ENCODE results near the gene SLC25A30.
"Not testable (repeated sequence)": the region's sequence is repeated elsewhere in the genome, so short reads cannot be mapped to it uniquely, and the experiment has no call there.

The SLC25A30 gene

GRCh38 chr13:45412274-45413049, 5.7 kb downstream of the SLC25A30 start:
- Mint-ChIP-seq H3K4me3 (no peak overlapping the region), H3K4me1 (ENCODE audit: low read depth) (peaks cover 39% of the 10 kb centered on the region), H3K27me3 (no peaks in the 10 kb centered on the region), H3K36me3 (ENCODE audit: low read depth) (peaks cover 53% of the 10 kb centered on the region), H3K27ac (no peak overlapping the region), H3K9me3 (no peaks in the 10 kb centered on the region)
- DNase-seq: no peak

DNA sequence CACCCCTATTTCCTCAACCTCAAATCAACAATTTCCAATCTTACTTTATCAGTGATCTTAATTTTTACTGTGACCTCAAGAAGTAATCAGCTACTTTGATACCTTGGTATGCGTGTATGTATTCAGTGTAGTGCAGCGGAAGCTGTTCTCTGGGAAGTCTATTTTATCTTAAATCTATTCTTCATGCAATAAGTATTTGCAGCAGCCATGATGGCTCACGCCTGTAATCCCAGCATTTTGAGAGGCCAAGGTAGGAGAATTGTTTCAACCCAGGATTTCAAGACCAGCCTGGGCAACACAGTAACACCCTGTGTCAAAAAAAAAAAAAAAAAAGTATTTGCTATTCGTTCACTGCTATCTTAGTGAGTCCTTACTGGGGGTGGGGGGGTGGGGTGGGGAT, 6.5 kb downstream of the SLC25A30 start:
- DNase-seq: no peak
- Mint-ChIP-seq H3K9me3 (no peaks in the 10 kb centered on the region), H3K36me3 (ENCODE audit: low read depth) (peaks cover 55% of the 10 kb centered on the region), H3K27me3 (no peaks in the 10 kb centered on the region), H3K4me1 (ENCODE audit: low read depth) (peaks cover 31% of the 10 kb centered on the region), H3K27ac (no peak overlapping the region), H3K4me3 (no peak overlapping the region)

DNA sequence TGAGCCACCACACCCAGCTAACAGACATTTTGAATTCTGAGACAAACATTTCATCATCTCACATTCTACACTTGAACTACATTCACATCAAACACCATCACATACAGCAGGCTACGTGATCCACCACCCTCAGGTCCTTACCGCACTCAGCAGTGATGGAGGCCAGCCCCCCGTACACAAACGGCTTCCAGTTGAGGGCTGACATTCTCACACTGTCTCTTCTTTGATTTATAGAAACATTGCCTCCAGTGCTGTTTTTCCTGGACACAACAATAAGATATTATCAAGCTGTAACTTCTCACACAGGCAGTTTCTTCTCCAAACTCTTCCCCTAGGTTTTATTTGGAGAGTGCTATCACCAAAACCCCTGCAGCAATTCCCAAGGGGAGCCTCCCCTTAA, 7.0 kb downstream of the SLC25A30 start:
- Mint-ChIP-seq H3K27me3 (no peaks in the 10 kb centered on the region), H3K9me3 (no peaks in the 10 kb centered on the region), H3K4me1 (ENCODE audit: low read depth) (peaks cover 31% of the 10 kb centered on the region), H3K36me3 (ENCODE audit: low read depth) (peaks cover 59% of the 10 kb centered on the region), H3K4me3 (no peak overlapping the region), H3K27ac (no peak overlapping the region)
- DNase-seq: no peak

DNA sequence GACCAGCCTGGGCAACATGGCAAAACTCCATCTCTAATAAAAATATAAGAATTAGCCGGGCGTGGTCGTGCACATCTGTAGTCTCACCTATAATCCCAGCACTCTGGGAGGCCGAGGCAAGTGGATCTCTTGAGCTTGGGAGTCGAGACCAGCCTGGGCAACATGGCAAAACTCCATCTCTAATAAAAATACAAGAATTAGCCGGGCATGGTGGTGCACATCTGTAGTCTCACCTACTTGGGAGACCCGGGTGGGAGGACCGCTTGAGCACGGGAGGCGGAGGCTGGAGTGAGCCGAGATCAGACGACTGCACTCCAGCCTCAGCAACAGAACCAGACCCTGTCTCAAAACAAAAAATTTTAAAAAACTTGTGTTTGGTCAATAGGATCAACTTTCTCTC, 7.7 kb downstream of the SLC25A30 start:
- DNase-seq: no peak
- no peaks in the 10 kb centered on the region for H3K27me3 Mint-ChIP-seq
- H3K4me3 Mint-ChIP-seq: no peak overlapping the region
- H3K4me1 Mint-ChIP-seq (ENCODE audit: low read depth): peaks cover 31% of the 10 kb centered on the region
- H3K36me3 Mint-ChIP-seq (ENCODE audit: low read depth): peaks cover 65% of the 10 kb centered on the region
- H3K27ac Mint-ChIP-seq: no peak overlapping the region
- no peaks in the 10 kb centered on the region for H3K9me3 Mint-ChIP-seq

DNA sequence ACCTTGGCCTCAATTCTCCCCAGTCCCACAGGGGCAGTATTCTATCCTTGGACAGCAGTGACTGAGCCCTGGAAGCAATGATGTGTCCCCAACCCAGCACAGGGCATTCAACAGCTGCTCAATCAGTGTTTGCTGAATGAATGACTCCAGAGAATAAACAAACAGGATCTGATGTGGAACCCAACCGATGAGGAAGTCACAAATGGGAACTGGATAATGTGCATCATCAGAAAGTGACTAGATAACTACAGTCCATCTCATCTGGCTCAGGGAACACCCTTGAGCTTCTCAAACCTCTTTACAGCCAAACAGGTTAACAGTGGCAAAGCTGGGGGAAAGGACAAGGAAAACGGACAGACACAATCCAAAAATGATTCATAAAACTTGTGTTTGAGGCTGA, 8.2 kb downstream of the SLC25A30 start:
- DNase-seq: no peak
- Mint-ChIP-seq H3K27ac (no peak overlapping the region), H3K4me1 (ENCODE audit: low read depth) (peaks cover 28% of the 10 kb centered on the region), H3K4me3 (no peak overlapping the region), H3K36me3 (ENCODE audit: low read depth) (peaks cover 68% of the 10 kb centered on the region), H3K9me3 (no peaks in the 10 kb centered on the region), H3K27me3 (no peaks in the 10 kb centered on the region)

GRCh38 chr13:45406421-45406820, 11.8 kb downstream of the SLC25A30 start:
- no peak overlapping the region for H3K4me3 Mint-ChIP-seq
- peaks cover 5% of the 10 kb centered on the region for H3K4me1 Mint-ChIP-seq (ENCODE audit: low read depth)
- no peak overlapping the region for H3K27ac Mint-ChIP-seq

GRCh38 chr13:45403081-45403480, 15.1 kb downstream of the SLC25A30 start:
- H3K9me3 Mint-ChIP-seq: no peaks in the 10 kb centered on the region
- H3K27ac Mint-ChIP-seq: no peak overlapping the region
- no peaks in the 10 kb centered on the region for H3K27me3 Mint-ChIP-seq
- no peak overlapping the region for H3K4me3 Mint-ChIP-seq
- DNase-seq: no peak
- H3K4me1 Mint-ChIP-seq (ENCODE audit: low read depth): peaks cover 21% of the 10 kb centered on the region
- H3K36me3 Mint-ChIP-seq (ENCODE audit: low read depth): peaks cover 82% of the 10 kb centered on the region

More at GRCh38 chr13:45406421-45406820, 11.8 kb downstream of the SLC25A30 start:
- Mint-ChIP-seq H3K9me3 (no peaks in the 10 kb centered on the region), H3K36me3 (ENCODE audit: low read depth) (peaks cover 90% of the 10 kb centered on the region), H3K27me3 (no peaks in the 10 kb centered on the region)
- DNase-seq: no peak

DNA sequence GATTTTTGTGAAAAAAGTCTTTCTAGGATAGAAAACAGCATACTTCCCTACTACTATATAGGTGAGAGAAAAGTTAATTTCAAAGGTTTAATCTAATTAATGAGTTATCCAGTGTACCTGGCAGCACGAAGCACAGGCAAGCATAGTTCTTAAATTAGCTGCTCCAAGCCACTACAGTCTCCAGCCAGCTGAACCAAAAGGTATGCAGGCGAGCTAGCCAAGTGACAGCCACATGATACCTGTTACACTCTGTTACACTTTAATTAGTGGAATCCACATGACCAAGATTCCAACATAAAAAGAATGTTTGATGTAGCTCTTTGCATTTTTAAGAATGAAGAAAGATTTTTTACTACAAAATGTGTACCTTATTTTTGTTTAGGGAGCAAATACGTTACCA, 15.5 kb downstream of the SLC25A30 start:
- Mint-ChIP-seq H3K27me3 (no peaks in the 10 kb centered on the region), H3K9me3 (no peaks in the 10 kb centered on the region), H3K4me3 (no peak overlapping the region), H3K4me1 (ENCODE audit: low read depth) (peaks cover 26% of the 10 kb centered on the region), H3K27ac (no peak overlapping the region), H3K36me3 (ENCODE audit: low read depth) (peaks cover 82% of the 10 kb centered on the region)
- no peak for DNase-seq

DNA sequence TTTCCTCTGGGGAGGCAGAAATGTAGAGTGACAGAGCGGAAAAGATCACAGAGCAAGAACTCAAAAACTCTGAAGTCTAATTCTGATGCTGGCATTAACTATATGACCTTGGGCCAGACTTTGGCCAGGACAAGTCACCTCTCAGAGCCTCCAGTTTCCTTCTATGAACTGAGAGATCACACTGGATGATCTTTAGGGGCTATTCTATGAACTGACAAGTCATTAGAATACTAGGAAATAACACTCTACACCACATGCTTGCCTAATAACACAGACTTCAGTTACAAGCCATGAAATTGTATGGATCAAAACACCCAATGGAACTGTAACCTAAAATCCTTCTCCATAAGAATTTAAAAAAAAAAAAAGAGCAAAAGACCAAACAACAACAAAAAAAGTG, 16.9 kb downstream of the SLC25A30 start:
- H3K4me3 Mint-ChIP-seq: no peak overlapping the region
- peaks cover 79% of the 10 kb centered on the region for H3K36me3 Mint-ChIP-seq (ENCODE audit: low read depth)
- H3K4me1 Mint-ChIP-seq (ENCODE audit: low read depth): peaks cover 36% of the 10 kb centered on the region
- peak overlapping the region; percentile 58 for H3K27ac Mint-ChIP-seq
- no peaks in the 10 kb centered on the region for H3K27me3 Mint-ChIP-seq
- no peak for DNase-seq
- H3K9me3 Mint-ChIP-seq: no peaks in the 10 kb centered on the region

GRCh38 chr13:45398877-45399276, 19.3 kb downstream of the SLC25A30 start:
- no peak overlapping the region for H3K4me3 Mint-ChIP-seq
- H3K4me1 Mint-ChIP-seq (ENCODE audit: low read depth): peaks cover 61% of the 10 kb centered on the region
- no peak for DNase-seq
- no peaks in the 10 kb centered on the region for H3K9me3 Mint-ChIP-seq
- H3K27ac Mint-ChIP-seq: peak overlapping the region; percentile 76
- H3K27me3 Mint-ChIP-seq: no peaks in the 10 kb centered on the region
- peaks cover 73% of the 10 kb centered on the region for H3K36me3 Mint-ChIP-seq (ENCODE audit: low read depth)

- Mint-ChIP-seq H3K36me3 (ENCODE audit: low read depth) (peaks cover 66% of the 10 kb centered on the region), H3K4me3 (peak overlapping the region; percentile 38), H3K4me1 (ENCODE audit: low read depth) (peaks cover 62% of the 10 kb centered on the region), H3K9me3 (no peaks in the 10 kb centered on the region), H3K27ac (peak overlapping the region; percentile 93), H3K27me3 (no peaks in the 10 kb centered on the region)
- no peak for DNase-seq
Observed at GRCh38 chr13:45396533-45397095, 21.6 kb downstream of the SLC25A30 start.

DNA sequence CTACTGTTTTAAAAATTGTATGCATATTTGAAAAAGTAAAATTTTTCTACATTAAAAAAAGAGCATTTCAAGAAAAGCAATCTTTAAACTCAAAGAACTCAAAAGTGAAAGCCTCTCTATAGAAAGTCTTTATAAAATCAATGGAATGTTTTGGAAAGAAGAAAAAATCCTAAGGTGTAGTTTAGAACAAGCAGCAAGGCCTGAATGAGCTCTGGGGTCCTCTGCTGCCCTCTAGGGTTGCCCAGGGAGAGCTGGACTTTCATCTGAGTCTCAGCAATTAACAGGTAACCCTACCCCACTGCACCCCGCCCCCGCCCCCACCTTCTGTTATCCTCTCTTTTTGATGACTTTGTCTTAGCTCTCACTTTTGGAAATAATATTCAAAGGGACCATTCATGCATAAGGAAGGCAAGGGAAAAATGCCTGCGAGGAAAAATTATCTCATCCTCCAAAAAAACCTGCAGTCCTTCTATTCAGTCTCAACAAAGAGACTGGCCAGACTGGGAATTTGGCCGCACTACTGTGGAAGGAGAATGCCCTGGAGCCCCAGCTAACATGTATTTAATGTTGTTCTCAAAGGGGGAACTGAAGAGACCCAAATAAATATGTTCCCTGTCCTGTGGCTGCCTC, 24.1 kb downstream of the SLC25A30 start:
- H3K27me3 Mint-ChIP-seq: no peaks in the 10 kb centered on the region
- no peaks in the 10 kb centered on the region for H3K9me3 Mint-ChIP-seq
- DNase-seq: no peak
- peaks cover 58% of the 10 kb centered on the region for H3K36me3 Mint-ChIP-seq (ENCODE audit: low read depth)
- H3K4me3 Mint-ChIP-seq: no peak overlapping the region
- H3K4me1 Mint-ChIP-seq (ENCODE audit: low read depth): peaks cover 50% of the 10 kb centered on the region
- H3K27ac Mint-ChIP-seq: no peak overlapping the region

GRCh38 chr13:45392811-45393210, 25.4 kb downstream of the SLC25A30 start:
- Mint-ChIP-seq H3K27me3 (no peaks in the 10 kb centered on the region), H3K27ac (peak overlapping the region; percentile 22)

GRCh38 chr13:45391926-45392325, 26.2 kb downstream of the SLC25A30 start:
- Mint-ChIP-seq H3K4me3 (no peak overlapping the region), H3K9me3 (no peaks in the 10 kb centered on the region), H3K36me3 (ENCODE audit: low read depth) (peaks cover 47% of the 10 kb centered on the region), H3K4me1 (ENCODE audit: low read depth) (peaks cover 36% of the 10 kb centered on the region), H3K27ac (no peak overlapping the region), H3K27me3 (no peaks in the 10 kb centered on the region)
- no peak for DNase-seq

More at GRCh38 chr13:45392811-45393210, 25.4 kb downstream of the SLC25A30 start:
- DNase-seq: no peak
- Mint-ChIP-seq H3K36me3 (ENCODE audit: low read depth) (peaks cover 51% of the 10 kb centered on the region), H3K9me3 (no peaks in the 10 kb centered on the region), H3K4me3 (no peak overlapping the region), H3K4me1 (ENCODE audit: low read depth) (peaks cover 38% of the 10 kb centered on the region)

- not testable (repeated sequence) for DNase-seq, H3K27me3 Mint-ChIP-seq, H3K27ac Mint-ChIP-seq, H3K9me3 Mint-ChIP-seq, H3K4me3 Mint-ChIP-seq
- H3K36me3 Mint-ChIP-seq (ENCODE audit: low read depth): peaks cover 43% of the 10 kb centered on the region
- H3K4me1 Mint-ChIP-seq (ENCODE audit: low read depth): peaks cover 29% of the 10 kb centered on the region
Observed at GRCh38 chr13:45391128-45391527, 27.0 kb downstream of the SLC25A30 start.

Data from activated T-cell treated with anti-CD3 and anti-CD28 coated beads, Interleukin-2, amount 50 U/mL, for 24 hours (primary cell).